ENCODE results near the gene PANK2.

DNA sequence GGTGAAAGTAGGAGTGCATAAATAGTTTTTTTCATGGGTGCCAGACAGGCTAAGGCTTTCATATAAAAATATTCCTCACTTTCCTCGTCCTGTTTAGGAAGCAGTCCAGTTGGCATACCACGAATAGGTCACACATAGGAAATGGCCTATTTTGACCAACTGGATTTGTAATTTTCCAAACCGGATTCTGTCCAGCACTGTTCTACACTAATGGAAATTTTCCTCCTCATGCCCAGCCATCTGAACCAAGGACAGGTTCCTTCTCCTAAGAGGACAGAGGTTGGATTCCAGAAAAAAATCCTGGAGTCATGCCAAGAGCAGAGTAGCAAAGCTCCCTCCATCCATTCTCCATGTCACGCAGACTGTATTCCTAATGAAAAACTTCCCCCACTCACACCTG lies 43.1 kb downstream of the PANK2 start:
- TF ChIP-seq, protein P1, sequence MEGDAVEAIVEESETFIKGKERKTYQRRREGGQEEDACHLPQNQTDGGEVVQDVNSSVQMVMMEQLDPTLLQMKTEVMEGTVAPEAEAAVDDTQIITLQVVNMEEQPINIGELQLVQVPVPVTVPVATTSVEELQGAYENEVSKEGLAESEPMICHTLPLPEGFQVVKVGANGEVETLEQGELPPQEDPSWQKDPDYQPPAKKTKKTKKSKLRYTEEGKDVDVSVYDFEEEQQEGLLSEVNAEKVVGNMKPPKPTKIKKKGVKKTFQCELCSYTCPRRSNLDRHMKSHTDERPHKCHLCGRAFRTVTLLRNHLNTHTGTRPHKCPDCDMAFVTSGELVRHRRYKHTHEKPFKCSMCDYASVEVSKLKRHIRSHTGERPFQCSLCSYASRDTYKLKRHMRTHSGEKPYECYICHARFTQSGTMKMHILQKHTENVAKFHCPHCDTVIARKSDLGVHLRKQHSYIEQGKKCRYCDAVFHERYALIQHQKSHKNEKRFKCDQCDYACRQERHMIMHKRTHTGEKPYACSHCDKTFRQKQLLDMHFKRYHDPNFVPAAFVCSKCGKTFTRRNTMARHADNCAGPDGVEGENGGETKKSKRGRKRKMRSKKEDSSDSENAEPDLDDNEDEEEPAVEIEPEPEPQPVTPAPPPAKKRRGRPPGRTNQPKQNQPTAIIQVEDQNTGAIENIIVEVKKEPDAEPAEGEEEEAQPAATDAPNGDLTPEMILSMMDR (IDR thresholded peaks at IDR 0.05; ENCODE audit: borderline replicate concordance, extremely low read depth, low read length, poor library complexity, severe bottlenecking), result no peak
- TF ChIP-seq EZH2 (IDR thresholded peaks at IDR 0.05; ENCODE audit: borderline replicate concordance, low read depth, low read length, severe bottlenecking), result no peak
